HG03060 (cell line): ENCODE data around the gene PTPN14.

Source experiments
- ATAC-seq: cut with Tn5 transposase; IDR thresholded peaks from one replicate; pipeline ENCODE4 v1.9.1; 2021; ENCODE audit warnings: low read depth, moderate number of reproducible peaks; ENCODE audit not compliant: unreplicated experiment

The PTPN14 gene

GRCh38 chr1:214460304-214460916 is 91.0 kb downstream of the PTPN14 start:
- no peak for ATAC-seq

- ATAC-seq = no peak
Observed at GRCh38 chr1:214459895-214460294, 91.5 kb downstream of the PTPN14 start.

- ATAC-seq = no peak
Observed at GRCh38 chr1:214458541-214458940, 92.9 kb downstream of the PTPN14 start.

GRCh38 chr1:214455971-214456867 is 95.2 kb downstream of the PTPN14 start:
- no peak for ATAC-seq

- ATAC-seq = no peak
Observed at GRCh38 chr1:214455479-214455878, 95.9 kb downstream of the PTPN14 start.

GRCh38 chr1:214454569-214455396 is 96.6 kb downstream of the PTPN14 start:
- ATAC-seq = no peak

GRCh38 chr1:214453109-214453722 is 98.2 kb downstream of the PTPN14 start:
- ATAC-seq = no peak

GRCh38 chr1:214452152-214452784 is 99.1 kb downstream of the PTPN14 start:
- no peak for ATAC-seq

- no peak for ATAC-seq
Observed at GRCh38 chr1:214451596-214451995, 99.8 kb downstream of the PTPN14 start.

- no peak for ATAC-seq
Observed at GRCh38 chr1:214449371-214449770, 102.0 kb downstream of the PTPN14 start.

- no peak for ATAC-seq
Observed at GRCh38 chr1:214448536-214448935, 102.9 kb downstream of the PTPN14 start.

- no peak for ATAC-seq
Observed at GRCh38 chr1:214447557-214447871, 103.9 kb downstream of the PTPN14 start.

- peak; percentile 79 for ATAC-seq
Observed at GRCh38 chr1:214446772-214447556, 104.4 kb downstream of the PTPN14 start.

- ATAC-seq = no peak
Observed at GRCh38 chr1:214445831-214446614, 105.4 kb downstream of the PTPN14 start.

GRCh38 chr1:214445199-214445598 is 106.2 kb downstream of the PTPN14 start:
- no peak for ATAC-seq

- ATAC-seq = no peak
Observed at GRCh38 chr1:214444182-214444939, 107.0 kb downstream of the PTPN14 start.

- ATAC-seq = no peak
Observed at GRCh38 chr1:214441119-214441518, 110.3 kb downstream of the PTPN14 start.
